Stimulated activated CD8-positive, alpha-beta memory T cell treated with anti-CD3 and anti-CD28 coated beads, Interleukin-12 subunit alpha, Interleukin-12 subunit beta, amount 100 ng/mL, for 4 hours (primary cell): ENCODE measurements around the gene DIP2C.
"Not testable (repeated sequence)": the region's sequence is repeated elsewhere in the genome, so short reads cannot be mapped to it uniquely, and the experiment has no call there.

Experiments
- DNase-seq: peaks from one replicate; pipeline ENCODE4 v3.0.0-alpha.2; 2020; ENCODE audit warnings: low read depth

DIP2C gene

GRCh38 chr10:514137-514671 is 175.3 kb downstream of the DIP2C start:
- DNase-seq = no peak

GRCh38 chr10:513393-513792 is 176.1 kb downstream of the DIP2C start:
- DNase-seq = no peak

GRCh38 chr10:512661-513060 is 176.8 kb downstream of the DIP2C start:
- not testable (repeated sequence) for DNase-seq

DNA sequence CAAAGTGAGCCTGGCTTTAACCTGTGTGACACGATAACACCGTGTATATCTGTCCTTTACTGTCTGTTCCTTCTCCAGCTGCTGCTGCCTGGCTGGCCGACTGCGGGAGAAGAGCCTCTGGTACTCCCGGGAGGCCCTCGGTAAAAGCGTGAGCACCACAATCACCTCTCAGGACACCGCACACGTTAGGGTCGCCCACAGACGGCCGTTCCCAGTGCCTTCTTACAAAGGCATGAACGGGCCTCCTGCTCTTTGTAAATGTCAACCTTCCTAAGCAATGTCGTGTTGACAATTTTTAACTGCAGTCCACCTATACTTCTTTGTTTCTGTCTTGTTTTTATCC is 177.6 kb downstream of the DIP2C start:
- DNase-seq = no peak

DNA sequence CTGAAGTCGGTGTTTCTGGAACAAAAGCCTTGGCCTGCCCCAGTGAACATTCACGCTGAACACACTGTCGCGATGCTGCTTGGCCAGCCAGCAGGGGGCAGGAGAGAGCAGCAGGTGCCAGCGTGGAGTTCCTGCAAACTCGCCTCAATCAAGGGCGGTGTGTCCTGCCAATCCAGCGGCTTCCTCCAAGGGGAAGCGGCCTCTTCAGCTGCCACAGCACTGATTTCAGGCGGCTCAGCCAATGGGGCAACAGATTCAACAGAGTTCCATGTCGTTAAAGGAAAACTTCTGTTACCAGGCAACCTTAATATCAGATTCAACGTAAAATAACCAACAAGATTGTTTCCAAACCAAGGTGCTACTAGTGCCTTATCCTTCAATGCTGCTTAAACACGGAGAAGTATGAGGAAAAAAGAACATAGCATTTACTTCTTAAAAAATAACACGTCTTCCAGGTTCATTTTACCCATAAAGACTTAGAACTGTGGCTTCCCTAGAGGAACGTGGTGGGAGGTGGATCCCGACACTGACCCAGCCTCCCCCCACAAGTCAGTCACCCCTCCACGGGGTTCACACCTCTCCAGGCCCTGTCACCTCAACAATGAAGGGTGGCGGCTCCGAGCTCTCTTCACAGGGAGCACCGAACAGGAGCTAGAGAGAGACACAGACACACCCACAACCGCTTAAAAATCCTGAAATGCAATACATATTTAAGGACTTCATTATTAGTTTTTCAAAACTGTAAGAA is 178.2 kb downstream of the DIP2C start:
- DNase-seq = peak; percentile 47

- no peak for DNase-seq
Measured at GRCh38 chr10:510415-510881, 179.0 kb downstream of the DIP2C start.

DNA sequence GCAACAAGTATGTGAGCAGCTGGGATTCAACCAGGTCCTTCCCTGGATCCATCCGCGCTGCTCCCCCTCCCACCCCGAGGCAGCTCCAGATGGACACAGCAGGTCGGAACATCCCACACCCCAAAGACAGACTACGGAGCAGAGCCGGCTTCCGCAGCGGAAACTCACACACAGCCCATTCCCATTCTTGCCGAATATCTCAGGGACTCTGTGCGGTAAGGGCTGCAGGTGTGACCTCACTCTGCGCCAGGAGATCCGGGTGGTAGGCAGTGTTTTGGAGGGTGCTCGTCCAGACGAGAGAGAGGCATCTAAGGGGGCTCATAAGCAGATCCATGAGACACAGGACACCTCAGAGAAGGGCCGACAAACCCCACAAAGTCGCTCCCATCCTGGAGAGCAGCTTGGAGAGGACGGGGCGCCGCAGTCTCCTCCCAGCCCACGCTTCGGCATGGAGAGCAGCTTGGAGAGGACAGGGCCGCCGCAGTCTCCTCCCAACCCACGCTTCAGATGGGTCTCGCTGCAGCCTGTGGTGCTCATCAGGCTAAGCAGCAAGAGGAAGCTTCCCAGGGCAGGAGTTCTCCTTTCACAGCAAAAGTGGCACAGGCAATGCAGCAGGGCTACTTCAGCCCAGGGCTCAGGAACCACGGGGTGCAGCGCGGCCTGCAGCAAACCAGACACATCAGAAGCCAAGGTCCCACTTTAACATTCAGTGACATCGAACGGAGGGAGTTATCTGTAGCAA is 179.9 kb downstream of the DIP2C start:
- no peak for DNase-seq

GRCh38 chr10:508726-509125 is 180.7 kb downstream of the DIP2C start:
- DNase-seq = no peak

- DNase-seq = no peak
Measured at GRCh38 chr10:507908-508444, 181.5 kb downstream of the DIP2C start.

- no peak for DNase-seq
Measured at GRCh38 chr10:507355-507699, 182.1 kb downstream of the DIP2C start.

- no peak for DNase-seq
Measured at GRCh38 chr10:506451-507354, 182.8 kb downstream of the DIP2C start.

DNA sequence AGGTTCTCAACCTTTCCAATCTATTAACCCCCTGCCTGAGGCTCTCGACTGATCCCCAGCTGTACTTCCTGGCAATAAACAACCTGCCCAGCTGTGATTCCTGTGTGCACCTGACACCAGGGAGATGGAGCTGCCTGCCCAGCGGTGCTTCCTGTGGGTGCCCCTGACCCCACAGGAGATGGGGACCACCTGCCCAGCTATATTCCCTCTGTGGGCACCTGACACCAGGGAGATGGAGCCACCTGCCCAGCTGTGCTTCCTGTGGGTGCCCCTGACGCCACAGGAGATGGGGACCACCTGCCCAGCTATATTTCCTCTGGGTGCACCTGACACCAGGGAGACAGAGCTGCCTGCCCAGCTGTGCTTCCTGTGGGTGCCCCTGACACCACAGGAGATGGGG is 184.0 kb downstream of the DIP2C start:
- DNase-seq = no peak

GRCh38 chr10:504806-505205 is 184.7 kb downstream of the DIP2C start:
- DNase-seq = no peak

- DNase-seq = no peak
Measured at GRCh38 chr10:504121-504611, 185.3 kb downstream of the DIP2C start.

DNA sequence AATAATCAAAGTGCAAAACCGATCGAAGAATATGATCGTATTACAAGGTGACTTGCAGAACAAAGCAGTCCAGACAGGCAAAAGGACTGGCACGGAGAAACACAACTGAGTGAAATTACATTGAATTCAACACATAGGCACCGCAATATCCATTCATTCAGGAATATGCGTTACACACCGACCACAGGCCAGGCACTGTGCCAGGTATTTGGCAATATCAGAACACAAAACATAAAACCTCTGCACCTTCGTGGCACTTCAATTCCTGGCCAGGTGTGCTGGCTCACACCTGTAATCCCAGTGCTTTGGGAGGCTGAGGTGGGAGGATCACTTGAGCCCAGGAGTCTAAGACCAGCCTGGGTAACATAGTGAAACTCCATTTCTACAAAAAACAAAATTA is 187.9 kb downstream of the DIP2C start:
- no peak for DNase-seq

DNA sequence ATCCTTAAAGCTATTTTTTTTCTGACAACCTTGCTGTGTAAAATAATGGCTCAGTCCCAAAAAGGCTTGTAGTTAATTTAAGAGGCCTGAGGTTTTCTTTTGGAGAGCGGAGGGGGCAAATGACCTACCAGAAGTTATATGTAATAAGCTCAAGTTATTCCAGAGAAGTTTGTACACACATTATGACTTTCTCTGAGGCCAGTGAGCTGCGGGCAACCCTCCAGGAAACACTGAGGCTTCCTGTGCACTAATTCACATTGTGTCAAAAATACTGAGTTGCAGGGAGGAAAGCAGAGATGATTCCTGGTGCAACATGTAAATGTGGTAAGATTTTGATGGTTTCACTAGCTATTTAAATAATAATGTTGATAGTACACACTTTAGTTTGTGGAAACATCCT is 188.6 kb downstream of the DIP2C start:
- DNase-seq = no peak

GRCh38 chr10:499991-500390 is 189.5 kb downstream of the DIP2C start:
- no peak for DNase-seq

DNA sequence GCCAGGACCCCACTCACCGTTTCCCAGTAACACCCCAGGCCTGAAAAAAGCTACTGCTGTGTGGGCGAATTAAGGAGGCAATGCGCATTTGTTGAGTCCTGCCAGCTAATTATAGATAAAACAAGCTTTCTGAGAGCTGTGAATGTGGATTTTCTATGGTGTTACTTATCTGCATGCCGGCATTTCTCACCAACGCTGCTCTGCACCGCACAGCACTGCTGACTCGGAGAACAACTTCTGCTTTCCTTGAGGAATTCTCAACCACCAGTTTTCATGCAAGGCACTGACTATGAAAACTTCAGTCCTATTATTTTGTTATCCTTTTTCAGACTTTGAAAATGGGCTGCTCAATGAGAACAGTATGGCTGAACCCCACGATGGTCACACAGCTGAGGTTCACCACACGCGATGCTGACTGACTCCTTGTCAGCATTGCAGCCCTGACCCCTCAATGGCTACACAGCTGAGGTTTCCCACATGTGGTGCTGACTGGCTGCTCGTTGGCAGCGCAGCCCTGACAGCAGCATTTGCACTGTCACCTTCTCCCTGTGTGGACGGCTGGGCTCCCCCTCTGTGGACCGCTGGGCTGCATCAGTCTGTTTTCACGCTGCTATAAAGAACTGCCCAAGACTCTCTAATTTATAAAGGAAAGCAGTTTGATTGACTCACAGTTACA is 190.6 kb downstream of the DIP2C start:
- DNase-seq = no peak

DNA sequence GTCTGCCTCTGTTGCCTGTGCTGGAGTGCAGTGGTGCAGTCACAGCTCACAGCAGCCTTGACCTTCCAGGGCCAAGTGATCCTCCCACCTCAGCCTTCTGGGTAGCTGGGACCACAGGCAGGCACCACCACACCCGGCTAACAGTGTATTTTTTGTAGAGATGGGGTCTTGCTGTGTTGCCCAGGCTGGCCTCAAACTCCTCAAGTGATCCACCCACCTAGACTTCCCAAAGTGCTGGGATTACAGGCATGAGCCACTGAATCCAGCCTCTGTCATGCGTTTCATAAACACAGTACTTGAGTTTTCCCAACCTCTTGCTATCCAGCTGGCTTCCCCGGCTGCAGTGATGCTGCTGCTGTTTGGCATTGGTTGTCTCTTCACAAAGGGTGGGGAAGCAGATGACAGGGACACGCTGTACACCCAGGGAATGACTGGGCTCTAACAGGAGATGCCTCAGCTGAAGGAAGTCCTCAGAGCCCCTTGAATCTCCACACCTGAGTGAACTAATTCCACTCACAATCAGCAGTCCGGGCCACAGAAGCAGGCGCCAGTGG is 191.5 kb downstream of the DIP2C start:
- DNase-seq = no peak

- DNase-seq = no peak
Measured at GRCh38 chr10:497289-497688, 192.2 kb downstream of the DIP2C start.

DNA sequence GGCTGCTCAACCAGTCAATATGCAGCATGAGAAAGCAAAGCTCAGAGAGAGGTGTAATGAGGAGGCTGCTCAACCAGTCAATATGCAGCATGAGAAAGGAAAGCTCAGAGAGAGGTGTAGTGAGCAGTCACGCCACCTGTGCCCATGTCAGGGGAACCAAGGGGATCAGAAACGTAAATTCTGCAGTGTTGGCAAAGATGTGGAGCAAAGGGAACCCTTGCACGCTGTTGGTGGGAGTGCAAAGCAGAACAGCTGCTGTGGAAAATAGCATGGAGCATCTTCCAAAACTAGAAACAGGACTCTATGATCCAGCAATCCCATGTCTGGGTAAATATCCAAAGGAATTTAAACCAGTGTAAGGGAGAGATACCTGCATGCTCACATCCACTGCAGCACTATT is 194.9 kb downstream of the DIP2C start:
- DNase-seq = no peak
